Hepatocyte (in vitro differentiated cells): Measurements from ENCODE around the gene POLD2.

Source experiments
- EZH2 ChIP-seq: fragments of 200-600 bp; sonication (generic); IDR thresholded peaks from 2 replicates; pipeline ENCODE4 v1.6.1; 2016; ENCODE audit warnings: antibody characterized with exemption, mild to moderate bottlenecking, borderline replicate concordance
- EZH2phosphoT487 ChIP-seq: fragments of 200-600 bp; sonication (generic); IDR thresholded peaks from one replicate; pipeline ENCODE4 v1.6.1; 2018; ENCODE audit warnings: antibody characterized with exemption, mild to moderate bottlenecking, low read depth, moderate library complexity; ENCODE audit not compliant: unreplicated experiment, severe bottlenecking
- TF ChIP-seq, protein P1 (sequence below): fragments of 200-600 bp; sonication (generic); IDR thresholded peaks from 2 replicates; pipeline ENCODE4 v1.5.1; 2016; ENCODE audit warnings: antibody characterized with exemption, mild to moderate bottlenecking; ENCODE audit not compliant: poor library complexity

DNA sequence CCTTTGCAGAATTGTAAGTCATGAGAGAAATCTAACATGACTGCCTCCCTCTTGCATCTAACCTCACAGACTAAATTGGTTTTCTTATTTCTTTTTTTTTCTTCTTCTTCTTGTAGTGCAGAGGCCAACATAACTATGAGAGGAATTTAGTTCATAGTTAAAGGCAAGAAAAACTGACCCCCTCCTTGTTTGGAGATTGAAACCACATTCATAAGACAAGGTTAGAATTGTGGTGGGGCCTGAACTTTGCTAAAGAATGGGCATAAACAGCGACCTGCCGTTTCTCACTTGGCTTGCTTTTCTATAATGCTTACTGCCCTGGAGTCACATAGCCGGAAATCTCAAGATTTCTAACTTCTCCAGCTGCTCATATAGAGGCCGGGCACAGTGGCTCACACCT lies 38.6 kb downstream of the POLD2 start:
- TF ChIP-seq, protein P1, sequence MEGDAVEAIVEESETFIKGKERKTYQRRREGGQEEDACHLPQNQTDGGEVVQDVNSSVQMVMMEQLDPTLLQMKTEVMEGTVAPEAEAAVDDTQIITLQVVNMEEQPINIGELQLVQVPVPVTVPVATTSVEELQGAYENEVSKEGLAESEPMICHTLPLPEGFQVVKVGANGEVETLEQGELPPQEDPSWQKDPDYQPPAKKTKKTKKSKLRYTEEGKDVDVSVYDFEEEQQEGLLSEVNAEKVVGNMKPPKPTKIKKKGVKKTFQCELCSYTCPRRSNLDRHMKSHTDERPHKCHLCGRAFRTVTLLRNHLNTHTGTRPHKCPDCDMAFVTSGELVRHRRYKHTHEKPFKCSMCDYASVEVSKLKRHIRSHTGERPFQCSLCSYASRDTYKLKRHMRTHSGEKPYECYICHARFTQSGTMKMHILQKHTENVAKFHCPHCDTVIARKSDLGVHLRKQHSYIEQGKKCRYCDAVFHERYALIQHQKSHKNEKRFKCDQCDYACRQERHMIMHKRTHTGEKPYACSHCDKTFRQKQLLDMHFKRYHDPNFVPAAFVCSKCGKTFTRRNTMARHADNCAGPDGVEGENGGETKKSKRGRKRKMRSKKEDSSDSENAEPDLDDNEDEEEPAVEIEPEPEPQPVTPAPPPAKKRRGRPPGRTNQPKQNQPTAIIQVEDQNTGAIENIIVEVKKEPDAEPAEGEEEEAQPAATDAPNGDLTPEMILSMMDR: no peak
- TF ChIP-seq EZH2phosphoT487: no peak
- no peak for TF ChIP-seq EZH2
